HG03045 (cell line): ENCODE data around the gene GABBR2.

Source experiments
- ATAC-seq: cut with Tn5 transposase; IDR thresholded peaks from one replicate; pipeline ENCODE4 v1.9.1; 2021; ENCODE audit warnings: mild to moderate bottlenecking, moderate library complexity; ENCODE audit not compliant: unreplicated experiment

Gene GABBR2

DNA sequence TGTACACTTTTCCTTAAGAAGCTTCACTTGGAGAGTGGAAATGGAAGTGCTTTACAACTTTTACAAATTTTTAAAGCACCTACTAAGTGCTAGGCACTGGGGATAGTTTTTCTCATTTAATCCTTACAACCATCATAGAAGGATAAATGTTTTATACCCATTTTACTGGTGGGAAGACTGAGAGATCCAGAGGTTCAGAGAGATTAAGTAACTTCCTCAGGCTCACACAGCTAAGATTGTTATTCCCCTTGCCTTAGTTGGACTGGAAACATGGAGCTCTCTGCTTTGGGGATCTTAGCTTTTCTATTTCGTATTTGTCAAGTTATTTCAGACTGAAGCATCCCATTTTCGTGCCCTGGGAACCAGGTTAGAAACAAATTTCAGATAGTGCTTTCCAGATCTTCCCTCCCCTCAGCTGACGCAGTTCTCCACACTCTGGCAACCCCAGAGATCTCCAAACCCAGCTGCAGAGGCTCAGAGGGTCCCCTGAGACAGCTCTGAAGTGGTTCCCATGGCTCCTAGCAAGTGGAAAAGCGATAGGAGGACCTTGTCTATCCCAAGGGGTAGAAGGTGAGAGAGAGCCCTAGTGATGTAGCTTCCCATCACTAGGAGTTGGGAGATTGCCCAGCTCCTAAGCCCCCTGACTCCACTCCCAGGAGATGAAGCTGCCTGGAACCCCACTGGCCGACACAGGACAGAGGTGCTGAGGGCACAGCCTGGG lies 16.2 kb upstream of the GABBR2 start:
- no peak for ATAC-seq

DNA sequence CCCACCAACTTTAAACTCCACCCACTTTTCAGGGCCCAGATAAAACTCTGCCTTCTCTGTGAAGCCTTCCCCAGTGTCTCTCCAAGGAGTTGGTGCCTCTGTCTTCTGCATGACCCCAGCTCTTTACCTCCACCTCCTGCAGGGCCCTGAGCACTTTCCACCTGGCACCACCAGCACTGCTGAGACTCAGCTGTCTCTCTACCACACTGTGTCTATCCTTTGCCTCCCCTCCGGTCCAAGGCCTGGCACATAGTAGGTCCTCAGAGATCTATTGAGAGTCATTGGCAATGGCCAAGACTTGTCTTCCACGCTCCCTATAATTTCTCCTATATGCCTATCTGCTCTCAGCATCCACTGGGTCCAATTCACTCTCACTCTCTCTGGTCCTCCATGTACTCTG lies 12.9 kb upstream of the GABBR2 start:
- ATAC-seq, result no peak

DNA sequence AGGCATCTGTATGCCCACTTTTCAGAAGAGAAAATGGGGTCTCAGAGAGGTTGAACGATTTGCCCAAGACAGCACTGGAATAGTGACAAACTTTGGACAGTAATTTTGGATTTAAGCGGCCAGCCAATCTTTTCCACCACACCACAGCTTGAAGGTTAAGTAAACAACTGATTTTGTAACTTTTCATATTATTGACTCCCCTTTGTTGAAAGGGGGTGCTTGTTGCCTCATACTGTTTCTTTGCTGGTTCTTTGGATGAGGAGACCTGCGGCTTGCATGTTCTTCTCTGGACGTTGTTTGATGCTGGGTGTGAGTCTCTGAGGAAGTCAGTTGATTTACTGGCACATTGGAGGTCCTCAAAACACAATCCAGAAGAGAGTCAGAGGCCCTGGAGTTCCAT lies 11.7 kb upstream of the GABBR2 start:
- ATAC-seq, result no peak

DNA sequence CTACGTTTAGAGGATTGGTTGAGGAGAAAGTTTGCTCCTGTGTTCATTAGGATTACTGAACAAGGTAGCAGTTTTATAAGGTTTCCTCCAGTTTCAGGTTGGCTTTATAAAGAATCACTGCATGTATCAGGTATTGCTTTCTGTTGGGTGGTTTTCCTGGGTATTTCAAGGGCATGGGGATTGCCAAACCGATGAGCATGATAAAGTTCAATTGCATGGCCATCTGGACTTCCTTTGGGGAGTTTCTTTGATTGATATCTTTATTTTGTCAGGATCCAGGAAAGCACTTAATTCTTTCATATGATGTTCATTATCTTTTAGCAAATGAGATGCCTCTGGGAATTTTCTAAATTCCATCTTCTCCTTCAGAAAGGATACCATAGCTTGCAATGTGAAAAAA lies 10.3 kb upstream of the GABBR2 start:
- ATAC-seq, result no peak

DNA sequence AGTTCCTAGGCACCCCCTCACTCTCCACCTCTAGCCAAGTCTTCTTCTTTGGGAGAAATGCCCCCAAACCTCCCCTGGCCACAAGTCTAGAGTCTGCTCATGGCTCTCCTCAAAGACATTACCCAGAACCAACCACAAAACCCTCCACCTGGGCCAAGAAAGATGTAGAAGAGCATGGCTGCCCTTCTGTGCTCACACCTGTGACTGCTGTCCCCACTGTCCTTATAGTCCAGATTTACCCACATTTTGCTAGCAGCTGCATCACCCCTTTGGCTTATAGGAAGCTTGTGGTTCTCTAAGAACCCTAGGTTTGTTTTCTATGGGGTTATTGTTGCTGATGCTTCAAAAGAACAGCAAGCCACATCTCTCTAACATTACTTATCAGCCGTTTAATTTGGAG lies 6.1 kb upstream of the GABBR2 start:
- ATAC-seq, result no peak

DNA sequence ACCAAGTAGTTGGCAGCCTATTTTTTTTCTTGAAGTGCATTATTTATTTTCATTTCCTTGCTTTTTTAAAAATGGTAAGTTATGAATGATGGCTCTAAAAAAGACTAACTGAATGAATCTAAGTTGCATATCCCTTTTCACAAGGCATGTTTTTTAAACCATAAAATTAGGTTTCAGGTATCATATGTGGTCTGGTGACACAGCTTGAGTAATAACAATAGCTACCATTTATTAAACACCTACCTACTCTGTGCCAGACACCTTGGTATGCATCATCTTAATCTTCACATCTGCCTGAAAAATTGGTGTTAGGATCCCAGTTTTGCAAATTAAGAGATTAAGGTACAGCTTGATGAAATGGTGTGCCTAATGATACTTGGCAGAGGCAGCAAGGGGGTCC lies 4.3 kb upstream of the GABBR2 start:
- no peak for ATAC-seq

DNA sequence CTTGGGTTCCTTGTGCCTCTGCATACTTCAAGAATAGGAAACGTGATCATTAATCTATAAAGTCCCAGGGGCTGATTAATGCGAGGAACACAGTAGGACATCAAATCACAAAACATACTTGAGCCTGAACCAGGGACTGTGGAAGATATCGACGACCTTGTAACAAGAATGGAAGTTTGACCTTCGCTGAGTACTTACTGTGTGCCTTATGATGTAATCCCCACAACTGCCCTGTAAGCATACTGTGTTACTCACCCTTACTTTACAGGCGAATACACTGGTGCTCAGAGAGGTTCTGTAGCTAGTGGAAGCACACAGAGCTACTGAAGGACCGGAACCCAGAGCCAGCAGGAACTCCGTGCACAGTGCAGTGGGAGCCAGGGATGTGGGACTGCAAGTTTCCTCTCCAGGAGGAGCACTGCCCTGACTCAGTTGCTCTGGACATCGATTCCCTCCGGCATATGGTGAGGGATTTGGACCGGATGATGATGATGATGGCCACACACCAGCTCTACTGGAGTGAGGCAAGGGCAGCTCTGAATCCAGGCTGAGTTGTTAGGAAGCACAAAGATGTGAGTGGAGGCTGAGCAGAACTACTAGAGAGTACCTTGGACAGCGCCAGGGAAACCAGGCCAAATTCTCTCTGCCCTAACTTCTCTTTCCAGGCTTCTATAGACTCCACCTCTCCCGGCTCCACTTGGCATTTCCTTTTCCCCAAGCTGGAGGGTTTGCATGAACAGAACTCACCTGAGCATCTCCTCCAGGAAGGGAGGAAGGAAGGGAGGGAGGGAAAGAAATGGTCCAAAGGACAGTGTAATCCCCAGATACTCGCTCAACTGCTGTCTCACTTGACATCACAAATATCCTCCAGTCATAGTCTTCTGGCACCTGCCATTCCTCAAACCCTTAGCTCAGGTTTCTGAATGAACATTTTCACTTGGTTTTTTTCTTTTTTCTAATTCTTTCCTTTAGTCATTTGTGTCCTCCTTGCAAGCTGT lies 1.5 kb upstream of the GABBR2 start:
- no peak for ATAC-seq

DNA sequence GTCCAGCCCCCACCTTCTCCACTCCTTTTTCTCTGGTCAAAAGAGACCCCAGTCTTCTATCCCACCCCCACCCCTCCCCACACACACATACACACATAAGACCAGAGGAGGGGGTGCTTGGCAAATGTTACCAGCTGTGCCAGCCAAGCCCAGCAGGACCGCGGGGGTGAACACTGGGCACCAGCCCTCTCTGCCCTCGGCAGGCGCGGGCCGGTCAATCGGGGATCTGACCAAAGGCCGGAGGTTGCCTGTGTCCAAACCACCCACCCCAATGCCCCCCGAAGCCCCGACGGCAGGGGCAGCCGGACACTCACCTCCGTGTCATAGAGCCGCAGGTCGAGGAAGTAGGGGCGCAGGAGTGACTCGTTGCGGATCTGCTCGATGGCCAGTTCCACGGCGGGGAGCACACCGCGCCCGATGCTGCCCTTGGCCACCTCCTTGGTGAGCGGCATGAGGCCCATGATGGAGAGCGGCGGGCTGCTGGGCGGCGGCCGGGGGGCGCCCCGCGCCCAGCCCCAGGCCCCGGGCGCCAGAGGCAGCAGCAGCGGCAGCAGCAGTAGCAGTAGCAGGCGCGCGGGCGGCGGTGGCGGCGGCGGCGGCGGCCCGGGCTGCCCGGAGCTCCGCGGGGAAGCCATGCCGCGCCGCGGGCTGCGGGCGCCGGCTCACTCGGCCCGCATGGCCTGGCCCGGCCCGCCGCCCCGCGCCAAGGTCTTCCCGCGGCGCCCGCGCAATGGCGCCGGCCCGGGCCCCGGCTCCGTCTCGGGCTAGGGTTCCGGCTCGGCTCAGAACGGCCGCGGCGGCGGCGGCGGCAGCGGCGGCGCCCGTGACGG lies 417 bp downstream of the GABBR2 start:
- ATAC-seq, result no peak

DNA sequence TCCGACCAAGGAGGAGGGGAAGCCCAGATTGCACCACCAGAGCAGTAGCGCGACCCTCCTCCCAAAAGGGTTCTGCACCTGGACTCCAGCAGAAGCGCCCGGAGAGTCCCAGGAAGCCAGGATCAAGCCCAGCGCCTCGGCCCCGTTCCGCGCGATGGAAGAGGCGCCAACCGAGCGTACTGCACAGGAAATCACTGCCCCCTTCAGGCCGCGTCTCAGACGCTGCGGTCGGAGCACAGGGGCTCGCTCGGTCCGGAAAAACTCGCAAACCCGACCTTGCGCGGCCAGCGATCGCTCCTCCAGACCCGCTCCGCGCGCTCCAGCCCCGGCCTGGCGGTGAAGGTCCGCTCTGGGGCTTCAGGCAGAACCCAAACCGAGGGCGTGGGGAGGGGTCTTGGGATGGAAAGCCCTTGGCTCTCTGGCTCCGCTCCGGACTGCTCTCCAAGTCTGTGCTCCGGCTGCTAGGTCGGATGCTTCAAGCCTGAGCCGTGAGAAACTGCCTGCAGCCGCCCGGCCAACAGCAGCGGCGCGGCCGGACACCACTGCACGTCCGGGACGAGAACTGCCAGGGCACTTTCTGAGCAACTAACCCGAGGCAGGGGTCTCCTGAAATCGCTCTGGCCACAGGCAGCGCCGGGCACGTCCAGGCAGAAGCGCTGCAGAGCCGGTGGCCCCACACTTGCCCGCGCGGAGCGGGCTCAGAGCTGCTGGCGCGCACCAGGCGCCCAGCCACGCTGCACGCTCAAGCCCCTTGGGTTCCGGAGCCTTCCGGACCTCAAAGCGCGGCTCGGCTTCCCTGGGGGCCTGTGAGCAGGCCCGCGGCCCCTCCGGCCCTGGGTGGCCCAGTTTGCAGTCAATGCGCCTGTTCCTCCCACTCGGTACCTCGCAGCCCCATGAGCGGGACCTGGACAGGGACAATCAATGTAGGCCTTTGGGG lies 1.3 kb downstream of the GABBR2 start:
- no peak for ATAC-seq

DNA sequence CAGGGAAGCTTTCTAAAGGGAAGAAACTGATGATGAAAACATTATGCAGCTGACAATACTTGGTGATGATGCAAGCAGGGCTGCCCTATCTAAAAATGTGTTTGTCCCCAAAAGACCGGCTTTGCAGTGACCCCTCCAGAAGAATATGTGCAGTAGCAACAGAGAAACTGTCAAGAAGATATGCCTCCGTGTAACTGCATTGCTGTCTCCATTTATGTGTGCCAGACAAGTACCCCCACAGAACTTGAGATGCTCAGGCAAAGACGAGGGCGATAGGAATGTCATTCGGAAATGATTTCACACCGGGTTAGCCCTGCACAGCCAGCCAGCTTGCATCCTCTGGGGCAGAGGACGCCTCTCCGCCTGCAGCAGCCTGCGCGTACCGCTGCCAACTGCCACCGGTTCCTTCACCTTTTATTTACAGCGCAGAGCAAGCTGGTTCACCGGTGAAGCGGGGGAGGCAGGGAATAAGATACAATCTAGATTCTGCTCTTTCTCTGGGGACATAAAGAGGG lies 2.0 kb downstream of the GABBR2 start:
- no peak for ATAC-seq

DNA sequence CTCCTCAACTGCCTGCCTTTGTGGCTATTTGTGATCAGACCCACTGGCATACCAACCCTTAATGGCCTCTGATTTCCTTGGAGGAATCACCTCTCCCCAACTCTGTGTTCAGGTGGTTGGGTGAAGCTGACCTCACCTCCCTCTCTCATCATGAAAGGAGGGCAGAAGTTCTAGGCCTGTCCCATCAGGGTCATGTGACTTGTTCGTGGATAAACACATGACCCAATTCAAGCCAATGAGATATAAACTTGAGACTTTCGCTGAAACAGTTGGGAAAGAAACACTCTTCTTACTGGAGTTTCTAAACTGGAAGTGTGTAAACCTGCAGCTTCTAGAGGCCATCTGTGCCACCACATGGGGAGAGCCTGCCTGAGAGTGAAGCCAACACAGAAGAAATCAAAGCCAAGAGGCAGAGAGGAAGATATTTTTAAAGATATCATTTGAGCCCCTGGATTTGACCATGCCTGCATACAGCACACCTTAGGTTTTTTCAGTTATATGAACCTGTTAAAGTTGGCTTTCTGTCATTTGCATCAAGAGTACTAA lies 5.8 kb downstream of the GABBR2 start:
- no peak for ATAC-seq

DNA sequence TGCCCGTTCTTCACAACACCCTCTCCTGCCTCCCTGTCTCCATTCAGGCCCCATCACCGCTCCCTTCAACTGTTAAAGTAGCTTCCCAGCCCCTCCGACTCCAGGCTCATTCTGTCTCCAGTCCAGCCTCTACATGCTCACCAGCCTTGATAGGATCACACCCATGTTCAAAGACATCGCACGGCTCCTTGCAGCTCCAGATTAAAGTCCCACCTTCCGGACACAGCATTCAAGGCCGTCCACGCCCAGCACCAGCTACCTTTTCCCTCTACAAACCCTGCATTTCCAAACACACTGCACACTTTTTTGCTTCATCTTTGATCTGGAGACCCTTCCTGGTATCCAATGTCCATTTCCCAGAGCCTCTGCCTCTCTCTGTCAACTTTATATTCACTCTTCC lies 6.4 kb downstream of the GABBR2 start:
- no peak for ATAC-seq

DNA sequence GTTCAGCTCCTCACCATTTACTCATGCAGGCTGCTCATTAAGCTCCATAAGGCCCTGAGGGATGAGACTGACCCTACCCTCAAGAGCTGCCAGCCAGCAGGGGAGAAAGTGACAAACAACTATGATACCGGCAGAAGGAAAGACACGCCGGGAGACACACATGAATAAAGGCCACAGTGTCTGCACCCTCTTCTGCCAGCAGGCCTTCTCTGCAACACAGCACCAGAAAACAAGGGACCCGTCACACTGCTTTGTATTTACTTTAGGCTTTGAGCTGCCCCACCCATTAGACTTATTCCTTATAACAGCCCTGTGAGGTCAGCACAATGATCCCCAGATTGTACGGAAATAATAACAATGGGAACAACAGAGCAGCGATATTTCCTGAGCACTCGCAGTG lies 7.2 kb downstream of the GABBR2 start:
- ATAC-seq, result no peak

DNA sequence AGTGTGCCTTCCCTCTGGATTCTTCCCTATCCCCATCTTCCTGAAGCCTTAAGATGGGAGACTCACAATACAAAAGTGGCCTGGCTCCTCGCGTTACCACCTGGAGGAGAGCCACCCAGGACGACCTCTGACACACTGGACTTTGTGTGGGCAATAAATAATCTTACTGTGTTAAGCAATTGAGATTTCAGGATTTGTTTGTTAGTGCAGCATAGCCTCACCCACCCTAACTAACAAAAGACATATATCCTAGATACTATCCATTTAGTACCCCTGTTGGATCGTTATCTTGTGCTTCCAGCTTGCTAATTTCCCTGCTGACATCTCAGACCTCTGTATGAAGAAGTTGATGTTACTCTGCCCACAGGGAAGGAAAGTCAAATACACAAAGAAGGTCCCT lies 7.9 kb downstream of the GABBR2 start:
- no peak for ATAC-seq

DNA sequence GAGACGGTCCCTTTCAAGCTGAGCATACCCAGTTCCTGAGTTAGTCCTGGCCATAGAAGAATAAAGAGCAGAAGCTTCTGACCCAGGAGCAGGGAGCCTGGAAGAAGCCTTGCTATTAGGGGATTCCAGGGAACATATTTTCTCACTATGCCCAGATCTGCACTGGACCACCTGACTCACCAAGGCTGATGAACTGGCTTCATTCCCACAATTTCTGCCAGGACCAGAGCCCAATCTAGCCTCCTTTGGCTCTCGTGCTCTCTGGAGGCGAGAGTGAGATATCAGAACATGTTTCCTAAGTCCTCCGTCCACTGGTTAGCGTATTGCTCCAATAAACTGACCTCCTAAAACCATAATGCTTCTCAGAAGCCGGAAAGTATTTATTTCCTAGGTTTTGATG lies 9.9 kb downstream of the GABBR2 start:
- ATAC-seq, result no peak

DNA sequence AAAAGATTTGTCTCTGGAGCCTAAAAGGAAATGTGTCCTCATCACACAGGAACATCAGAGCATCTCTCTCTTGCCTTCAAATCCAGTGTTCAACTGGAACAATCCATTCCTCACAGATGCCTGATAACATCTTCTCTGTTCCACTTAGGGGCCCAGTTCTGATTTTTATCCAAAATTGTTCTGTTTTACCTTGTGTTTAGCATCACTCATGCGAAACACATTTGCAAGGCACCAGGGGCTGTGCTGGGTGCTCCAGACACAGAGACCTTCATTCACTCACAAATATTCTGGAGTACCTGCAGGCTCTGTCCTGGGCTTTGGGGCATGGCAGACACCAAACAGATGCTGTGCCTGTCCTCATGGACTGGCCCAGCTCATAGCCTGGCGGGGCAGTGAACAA lies 13.8 kb downstream of the GABBR2 start:
- no peak for ATAC-seq

DNA sequence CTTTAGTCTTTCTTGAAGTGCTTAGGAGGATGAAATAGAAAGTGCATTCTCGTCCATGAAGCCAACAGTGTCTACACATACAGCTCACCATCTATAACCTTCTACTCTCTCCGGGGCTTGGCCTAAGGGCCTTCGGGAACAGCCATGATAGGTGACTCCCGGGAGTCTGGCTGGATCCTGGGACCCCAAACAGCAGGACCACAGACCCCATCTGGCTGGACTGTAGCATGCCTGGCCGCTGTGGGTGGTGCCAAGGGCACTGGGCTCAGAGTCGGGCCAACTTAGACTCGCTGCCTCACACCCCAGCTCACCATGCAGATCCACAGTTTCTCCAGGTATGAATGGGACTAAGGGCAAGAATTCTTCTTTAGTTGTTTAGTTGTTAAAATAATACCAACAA lies 16.3 kb downstream of the GABBR2 start:
- ATAC-seq, result no peak

DNA sequence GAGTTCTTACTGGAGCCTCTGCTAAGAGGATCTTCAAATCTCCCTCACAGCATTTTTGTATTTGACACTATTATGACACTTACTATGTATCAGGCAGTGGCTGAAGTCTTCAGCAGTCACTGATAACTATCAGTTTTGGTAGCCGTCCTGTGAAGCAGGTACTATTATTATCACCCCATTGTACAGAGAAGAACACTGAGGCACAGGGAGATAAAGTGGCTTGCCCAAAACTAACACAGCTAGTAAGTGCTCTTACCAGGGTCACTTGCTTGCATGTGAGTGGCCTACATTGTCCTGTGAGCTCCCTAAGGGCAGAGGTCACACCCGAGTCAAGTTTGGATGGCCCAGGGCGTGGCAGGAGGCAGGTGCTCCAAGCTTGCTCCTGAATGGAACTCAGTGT lies 16.8 kb downstream of the GABBR2 start:
- ATAC-seq, result no peak

DNA sequence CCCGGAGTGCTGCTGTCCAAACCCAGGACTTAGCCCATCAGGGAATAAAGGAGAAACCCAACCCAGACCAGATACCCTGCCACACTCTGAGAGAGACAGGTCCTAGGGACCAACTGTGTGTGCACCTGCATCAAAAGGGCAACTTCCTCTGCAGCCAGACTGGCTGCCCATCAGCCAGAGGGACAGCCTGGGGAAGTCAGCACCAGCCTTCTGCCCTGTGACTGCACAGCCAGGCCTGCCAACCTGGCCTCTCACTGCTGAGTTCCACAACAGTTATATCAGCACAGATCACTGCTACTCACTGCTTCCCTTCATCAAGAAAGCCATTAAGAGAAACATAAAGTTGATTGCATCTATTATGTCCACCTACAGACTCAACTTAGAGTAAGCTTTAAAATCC lies 18.0 kb downstream of the GABBR2 start:
- ATAC-seq, result no peak
